Activated naive CD8-positive, alpha-beta T cell (primary cell): ENCODE data around the gene IKBKE.

Source experiments
- H3K27ac Mint-ChIP-seq: one replicate; pipeline ENCODE4 v1.8.0; 2021; ENCODE audit warnings: mixed read lengths
- H3K27me3 Mint-ChIP-seq: one replicate; pipeline ENCODE4 v1.8.0; 2021; ENCODE audit warnings: mixed read lengths
- H3K36me3 Mint-ChIP-seq: one replicate; pipeline ENCODE4 v1.8.0; 2021; ENCODE audit warnings: mixed read lengths
- H3K4me1 Mint-ChIP-seq: one replicate; pipeline ENCODE4 v1.8.0; 2021; ENCODE audit warnings: low read depth, mixed read lengths
- H3K4me3 Mint-ChIP-seq: one replicate; pipeline ENCODE4 v1.8.0; 2021; ENCODE audit warnings: mild to moderate bottlenecking, mixed read lengths
- H3K9me3 Mint-ChIP-seq: one replicate; pipeline ENCODE4 v1.8.0; 2021; ENCODE audit warnings: low read depth, mixed read lengths

Gene IKBKE

GRCh38 chr1:206517784-206518183 is 47.5 kb downstream of the IKBKE start:
- H3K27me3 Mint-ChIP-seq: no peaks in the 10 kb centered on the region
- H3K9me3 Mint-ChIP-seq: no peaks in the 10 kb centered on the region
- H3K4me1 Mint-ChIP-seq: no peaks in the 10 kb centered on the region

GRCh38 chr1:206518206-206518605 is 47.9 kb downstream of the IKBKE start:
- H3K27me3 Mint-ChIP-seq: no peaks in the 10 kb centered on the region
- H3K36me3 Mint-ChIP-seq: no peaks in the 10 kb centered on the region
- H3K4me3 Mint-ChIP-seq: no peak overlapping the region
- H3K4me1 Mint-ChIP-seq: no peaks in the 10 kb centered on the region
- no peak overlapping the region for H3K27ac Mint-ChIP-seq
- H3K9me3 Mint-ChIP-seq: no peaks in the 10 kb centered on the region

More at GRCh38 chr1:206517784-206518183, 47.5 kb downstream of the IKBKE start:
- Mint-ChIP-seq H3K27ac (no peak overlapping the region), H3K4me3 (no peak overlapping the region), H3K36me3 (no peaks in the 10 kb centered on the region)

GRCh38 chr1:206518743-206519142 is 48.5 kb downstream of the IKBKE start:
- no peak overlapping the region for H3K4me3 Mint-ChIP-seq
- no peaks in the 10 kb centered on the region for H3K27me3 Mint-ChIP-seq
- no peaks in the 10 kb centered on the region for H3K9me3 Mint-ChIP-seq

DNA sequence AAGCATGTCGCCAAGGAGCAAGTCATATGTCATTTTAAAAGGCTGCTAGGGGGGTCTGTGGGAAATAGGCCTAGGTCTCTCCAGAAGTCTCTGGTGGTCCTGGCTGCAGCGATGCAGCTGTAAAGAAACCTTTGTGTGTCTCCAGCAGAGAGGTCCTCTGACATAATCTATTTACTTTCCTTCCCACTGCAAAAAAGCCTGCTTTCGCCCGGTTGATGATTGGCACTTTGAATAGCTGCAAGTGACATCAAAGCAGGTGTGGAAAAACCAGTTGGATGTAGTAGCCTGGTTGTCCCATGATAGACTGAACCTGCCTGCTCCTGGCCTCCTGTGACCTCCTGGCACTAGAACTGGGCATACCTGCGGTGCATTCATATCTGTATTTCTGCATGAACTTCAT is 50.9 kb downstream of the IKBKE start:
- Mint-ChIP-seq H3K27me3 (no peaks in the 10 kb centered on the region), H3K9me3 (no peaks in the 10 kb centered on the region), H3K36me3 (no peaks in the 10 kb centered on the region), H3K27ac (no peak overlapping the region), H3K4me1 (peaks cover 4% of the 10 kb centered on the region), H3K4me3 (no peak overlapping the region)

More at GRCh38 chr1:206518743-206519142, 48.5 kb downstream of the IKBKE start:
- Mint-ChIP-seq H3K36me3 (no peaks in the 10 kb centered on the region), H3K27ac (no peak overlapping the region), H3K4me1 (no peaks in the 10 kb centered on the region)

GRCh38 chr1:206521694-206522402 is 51.6 kb downstream of the IKBKE start:
- no peaks in the 10 kb centered on the region for H3K27me3 Mint-ChIP-seq
- no peaks in the 10 kb centered on the region for H3K9me3 Mint-ChIP-seq
- no peak overlapping the region for H3K4me3 Mint-ChIP-seq
- H3K36me3 Mint-ChIP-seq: no peaks in the 10 kb centered on the region
- H3K27ac Mint-ChIP-seq: no peak overlapping the region
- H3K4me1 Mint-ChIP-seq: peaks cover 4% of the 10 kb centered on the region

- peaks cover 4% of the 10 kb centered on the region for H3K4me1 Mint-ChIP-seq
- H3K4me3 Mint-ChIP-seq: no peak overlapping the region
- no peaks in the 10 kb centered on the region for H3K36me3 Mint-ChIP-seq
- no peaks in the 10 kb centered on the region for H3K9me3 Mint-ChIP-seq
- H3K27me3 Mint-ChIP-seq: no peaks in the 10 kb centered on the region
- H3K27ac Mint-ChIP-seq: no peak overlapping the region
Measured at GRCh38 chr1:206524739-206525364, 54.6 kb downstream of the IKBKE start.

GRCh38 chr1:206526064-206526911 is 56.0 kb downstream of the IKBKE start:
- Mint-ChIP-seq H3K4me3 (no peak overlapping the region), H3K27me3 (no peaks in the 10 kb centered on the region), H3K27ac (no peak overlapping the region), H3K4me1 (peaks cover 4% of the 10 kb centered on the region), H3K9me3 (no peaks in the 10 kb centered on the region), H3K36me3 (no peaks in the 10 kb centered on the region)

DNA sequence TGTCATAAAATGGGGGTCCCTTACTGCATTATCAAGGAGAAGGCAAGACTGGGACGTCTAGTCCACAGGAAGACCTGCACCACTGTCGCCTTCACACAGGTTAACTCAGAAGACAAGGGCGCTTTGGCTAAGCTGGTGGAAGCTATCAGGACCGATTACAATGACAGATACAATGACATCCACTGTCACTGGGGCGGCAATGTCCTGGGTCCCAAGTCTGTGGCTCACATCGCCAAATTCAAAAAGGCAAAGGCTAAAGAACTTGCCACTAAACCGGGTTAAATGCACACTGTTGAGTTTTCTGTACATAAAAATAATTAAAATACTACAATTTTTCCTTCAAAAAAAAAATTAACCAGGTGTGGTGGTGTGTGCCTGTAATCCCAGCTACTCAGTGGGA is 59.1 kb downstream of the IKBKE start:
- Mint-ChIP-seq H3K36me3 (no peaks in the 10 kb centered on the region), H3K27me3 (no peaks in the 10 kb centered on the region), H3K4me1 (peaks cover 4% of the 10 kb centered on the region), H3K27ac (no peak overlapping the region), H3K9me3 (no peaks in the 10 kb centered on the region), H3K4me3 (no peak overlapping the region)

GRCh38 chr1:206532368-206532767 is 62.1 kb downstream of the IKBKE start:
- Mint-ChIP-seq H3K9me3 (no peaks in the 10 kb centered on the region), H3K27ac (no peak overlapping the region), H3K27me3 (no peaks in the 10 kb centered on the region), H3K4me3 (no peak overlapping the region), H3K4me1 (no peaks in the 10 kb centered on the region), H3K36me3 (no peaks in the 10 kb centered on the region)

GRCh38 chr1:206534552-206534951 is 64.3 kb downstream of the IKBKE start:
- H3K36me3 Mint-ChIP-seq: peaks cover 2% of the 10 kb centered on the region
- no peaks in the 10 kb centered on the region for H3K4me1 Mint-ChIP-seq
- no peak overlapping the region for H3K4me3 Mint-ChIP-seq
- no peaks in the 10 kb centered on the region for H3K9me3 Mint-ChIP-seq
- H3K27ac Mint-ChIP-seq: peak overlapping the region; percentile 41
- H3K27me3 Mint-ChIP-seq: no peaks in the 10 kb centered on the region

- Mint-ChIP-seq H3K4me3 (no peak overlapping the region), H3K27ac (no peak overlapping the region), H3K36me3 (peaks cover 2% of the 10 kb centered on the region), H3K9me3 (no peaks in the 10 kb centered on the region), H3K4me1 (no peaks in the 10 kb centered on the region), H3K27me3 (no peaks in the 10 kb centered on the region)
Measured at GRCh38 chr1:206535853-206536188, 65.5 kb downstream of the IKBKE start.

DNA sequence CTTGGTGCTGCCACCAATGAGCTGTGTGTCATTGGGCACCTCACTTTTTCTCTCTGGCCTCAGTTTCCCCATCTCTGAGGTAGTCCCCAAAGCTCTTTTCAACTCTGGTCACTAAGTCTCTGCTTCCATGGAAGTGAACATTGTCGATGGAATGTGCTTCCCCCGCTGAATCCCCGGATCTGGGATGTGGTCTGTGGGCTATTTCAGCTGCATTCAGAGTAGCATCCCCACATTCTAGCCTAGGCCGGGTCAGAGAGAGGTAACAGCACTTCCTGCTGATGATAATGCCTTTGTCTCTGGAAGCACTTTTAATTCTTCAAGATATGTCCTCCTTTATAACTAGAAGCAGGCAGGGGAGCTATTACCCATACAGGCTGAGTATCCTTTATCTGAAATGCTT is 66.9 kb downstream of the IKBKE start:
- H3K9me3 Mint-ChIP-seq: no peaks in the 10 kb centered on the region
- H3K27ac Mint-ChIP-seq: no peak overlapping the region
- peaks cover 2% of the 10 kb centered on the region for H3K36me3 Mint-ChIP-seq
- no peaks in the 10 kb centered on the region for H3K4me1 Mint-ChIP-seq
- H3K27me3 Mint-ChIP-seq: no peaks in the 10 kb centered on the region
- no peak overlapping the region for H3K4me3 Mint-ChIP-seq

DNA sequence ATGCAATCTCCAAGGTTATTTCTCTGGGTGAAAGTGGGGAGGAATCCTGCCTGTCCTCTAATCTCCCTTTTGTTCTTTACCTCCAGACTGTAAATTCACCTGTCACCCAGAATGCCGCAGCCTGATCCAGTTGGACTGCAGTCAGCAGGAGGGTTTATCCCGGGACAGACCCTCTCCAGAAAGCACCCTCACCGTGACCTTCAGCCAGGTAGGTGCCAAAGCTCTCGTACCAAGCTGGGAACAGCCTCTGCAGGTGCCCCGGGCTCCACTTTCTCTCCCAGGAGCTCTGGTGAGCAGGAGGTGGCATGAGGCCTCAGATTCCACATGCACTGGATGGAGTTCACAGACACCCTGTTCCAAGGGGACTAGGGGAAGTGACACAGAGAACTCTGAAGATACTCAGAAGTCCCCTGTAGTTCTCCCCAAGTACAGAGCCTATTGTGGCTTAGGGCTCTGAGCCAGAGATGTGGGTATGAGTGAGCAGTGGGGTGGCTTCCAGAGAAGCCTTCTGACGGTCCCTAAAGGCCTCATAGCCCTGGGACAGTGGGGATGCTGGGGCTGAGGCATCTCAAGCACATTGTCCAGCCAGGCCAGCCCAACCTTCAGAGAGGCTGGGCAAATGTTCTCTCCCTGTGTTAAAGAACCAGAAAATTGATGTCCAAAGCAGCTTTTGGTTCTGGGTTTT is 68.0 kb downstream of the IKBKE start:
- Mint-ChIP-seq H3K36me3 (peaks cover 2% of the 10 kb centered on the region), H3K9me3 (no peaks in the 10 kb centered on the region), H3K4me3 (no peak overlapping the region), H3K27me3 (no peaks in the 10 kb centered on the region), H3K27ac (no peak overlapping the region), H3K4me1 (no peaks in the 10 kb centered on the region)

GRCh38 chr1:206538901-206539640 is 68.8 kb downstream of the IKBKE start:
- Mint-ChIP-seq H3K4me1 (no peaks in the 10 kb centered on the region), H3K9me3 (no peaks in the 10 kb centered on the region), H3K27me3 (no peaks in the 10 kb centered on the region), H3K27ac (no peak overlapping the region), H3K4me3 (no peak overlapping the region), H3K36me3 (peaks cover 2% of the 10 kb centered on the region)
